GM23338 (cell line): ENCODE results near the gene FARS2. TPM values are rescaled to one million over a fixed set of nuclear protein-coding genes. Genes with fewer than 3 reads are reported as not detected.

ENCODE experiments used
- ATAC-seq: fragments of 200-7000 bp; cut with Tn5 transposase; 3 replicates; pipeline ENCODE4 v1.9.1; 2020
- DNase-seq: peaks from one replicate; pipeline ENCODE4 v3.0.0-alpha.2; 2015; ENCODE audit warnings: low spot score
- H2AFZ ChIP-seq: fragments of 200-600 bp; sonication (generic); 2 replicates; pipeline ENCODE4 v1.8.0; 2016; ENCODE audit warnings: antibody characterized with exemption, mild to moderate bottlenecking, moderate library complexity
- H3F3A ChIP-seq: fragments of 200-600 bp; sonication (generic); replicated peaks from 2 replicates; pipeline ENCODE4 v1.8.0; 2017; ENCODE audit warnings: antibody characterized with exemption, mixed run types, low read depth
- H3K27ac ChIP-seq: fragments of 200-600 bp; sonication (generic); 2 replicates; pipeline ENCODE4 v1.6.1; 2016; ENCODE audit warnings: low read depth
- H3K27me3 ChIP-seq: fragments of 200-600 bp; sonication (generic); 2 replicates; pipeline ENCODE4 v1.8.0; 2016; ENCODE audit warnings: mild to moderate bottlenecking, mixed run types, moderate library complexity; ENCODE audit not compliant: insufficient read depth
- H3K36me3 ChIP-seq: fragments of 200-600 bp; sonication (generic); 2 replicates; pipeline ENCODE4 v1.8.0; 2016; ENCODE audit warnings: mild to moderate bottlenecking; ENCODE audit not compliant: insufficient read depth
- H3K4me1 ChIP-seq: fragments of 200-600 bp; sonication (generic); 2 replicates; pipeline ENCODE4 v1.8.0; 2016; ENCODE audit warnings: mild to moderate bottlenecking, moderate library complexity; ENCODE audit not compliant: insufficient read depth
- H3K4me2 ChIP-seq: fragments of 200-600 bp; sonication (generic); 2 replicates; pipeline ENCODE4 v1.7.1; 2017; ENCODE audit warnings: mixed run types
- H3K4me3 ChIP-seq: fragments of 200-600 bp; sonication (generic); 2 replicates; pipeline ENCODE4 v1.6.1; 2016; ENCODE audit warnings: mixed run types
- H3K79me2 ChIP-seq: fragments of 200-600 bp; sonication (generic); replicated peaks from 2 replicates; pipeline ENCODE4 v1.8.0; 2017; ENCODE audit warnings: mild to moderate bottlenecking; ENCODE audit not compliant: insufficient read depth
- H3K9me2 ChIP-seq: fragments of 200-600 bp; sonication (generic); 2 replicates; pipeline ENCODE4 v1.8.0; 2017; ENCODE audit not compliant: insufficient read depth
- H4K20me1 ChIP-seq: fragments of 200-600 bp; sonication (generic); replicated peaks from 2 replicates; pipeline ENCODE4 v1.8.0; 2017; ENCODE audit warnings: mild to moderate bottlenecking; ENCODE audit not compliant: insufficient read depth
- H3K27ac Mint-ChIP-seq: 2 replicates; pipeline ENCODE4 v1.8.0; 2020; ENCODE audit warnings: inconsistent platforms, mild to moderate bottlenecking, moderate library complexity, mixed read lengths
- H3K27me3 Mint-ChIP-seq: 3 replicates; pipeline ENCODE4 v1.8.0; 2022; ENCODE audit warnings: low read depth, mild to moderate bottlenecking, moderate library complexity, mixed read lengths, inconsistent platforms; ENCODE audit not compliant: insufficient read depth, poor library complexity
- H3K36me3 Mint-ChIP-seq: 3 replicates; pipeline ENCODE4 v1.8.0; 2021; ENCODE audit warnings: low read depth, mild to moderate bottlenecking, inconsistent platforms, moderate library complexity, mixed read lengths
- H3K4me1 Mint-ChIP-seq: 3 replicates; pipeline ENCODE4 v1.8.0; 2020; ENCODE audit warnings: mild to moderate bottlenecking, inconsistent platforms, mixed read lengths
- H3K4me3 Mint-ChIP-seq: 3 replicates; pipeline ENCODE4 v1.8.0; 2021; ENCODE audit warnings: moderate library complexity, mild to moderate bottlenecking, inconsistent platforms, mixed read lengths
- H3K9me3 Mint-ChIP-seq: 3 replicates; pipeline ENCODE4 v1.8.0; 2020; ENCODE audit warnings: moderate library complexity, mild to moderate bottlenecking, inconsistent platforms, mixed read lengths
- EZH2phosphoT487 ChIP-seq: fragments of 200-600 bp; sonication (generic); IDR thresholded peaks from one replicate; pipeline ENCODE4 v1.8.1; 2018; ENCODE audit warnings: antibody characterized with exemption; ENCODE audit not compliant: unreplicated experiment
- JUNB ChIP-seq: IDR thresholded peaks from one replicate; pipeline ENCODE4 v1.6.1; 2016; ENCODE audit warnings: antibody characterized with exemption; ENCODE audit not compliant: unreplicated experiment
- POLR2AphosphoS5 ChIP-seq: IDR thresholded peaks from 2 replicates; pipeline ENCODE4 v1.6.1; 2016; ENCODE audit warnings: antibody characterized with exemption, low read depth
- ZNF331 ChIP-seq: fragments of 250-450 bp; sonication (Bioruptor Pico); IDR thresholded peaks from 2 replicates; pipeline ENCODE4 v1.5.0; 2020; ENCODE audit warnings: low read depth, mild to moderate bottlenecking, moderate library complexity
- polyA plus RNA-seq: library from polyadenylated mRNA; unstranded; fragments of >200 nt; fragmentation: Nextera tagmentation; extraction: Ambion mirVana; gene quantifications from 2 replicates; pipeline ENCODE4 v1.2.1, GENCODE V29; 2016
- total RNA-seq: library from RNA; depleted of rRNA; stranded (reverse); fragments of >200 nt; shearing (Covaris generic); gene quantifications from 2 replicates; pipeline ENCODE4 v1.2.3, GENCODE V29; 2014
- TF ChIP-seq, protein P1 (sequence below): IDR thresholded peaks from 2 replicates; pipeline ENCODE4 v1.6.1; 2016; ENCODE audit warnings: antibody characterized with exemption
- TF ChIP-seq, protein P2 (sequence below): fragments of 250-450 bp; sonication (Bioruptor Pico); IDR thresholded peaks from 2 replicates; pipeline ENCODE4 v1.5.0; 2020; ENCODE audit warnings: mild to moderate bottlenecking, moderate library complexity
- TF ChIP-seq, protein P3 (sequence below): IDR thresholded peaks from one replicate; pipeline ENCODE4 v1.6.1; 2018; ENCODE audit warnings: antibody characterized with exemption; ENCODE audit not compliant: unreplicated experiment

Gene FARS2
- total and polyA plus RNA-seq, 2 experiments from 2014 or later: 7.6 to 19.0 TPM

DNA sequence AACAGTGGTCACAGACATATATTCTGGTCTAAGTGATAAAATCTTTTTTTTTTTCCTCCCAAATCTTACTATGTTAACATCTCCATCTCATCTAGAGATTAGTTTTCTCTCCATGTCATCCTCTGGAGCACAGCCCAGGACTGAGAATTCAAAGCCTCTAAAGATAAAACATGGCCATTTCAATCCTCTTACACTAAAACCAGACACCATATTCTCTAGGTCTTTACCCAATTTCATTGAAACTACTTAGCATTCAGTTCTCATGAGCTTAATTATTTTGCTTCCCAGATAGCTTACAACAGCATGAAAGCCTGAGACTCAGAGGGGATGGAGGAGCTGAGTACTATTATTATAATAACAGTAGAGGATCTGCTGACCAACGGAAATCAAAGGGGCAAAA, 92.7 kb downstream of the FARS2 start:
- Mint-ChIP-seq H3K27me3 (peaks cover 6% of the 10 kb centered on the region), H3K36me3 (no peaks in the 10 kb centered on the region; the same call in 2 of the 3 replicates), H3K27ac (no peak overlapping the region), H3K4me1 (peaks cover 11% of the 10 kb centered on the region), H3K4me3 (no peak overlapping the region), H3K9me3 (no peaks in the 10 kb centered on the region; the same call in 2 of the 3 replicates)
- ATAC-seq (no peak), DNase-seq (no peak)
- no peak overlapping the region for H3K4me2 ChIP-seq
- H2AFZ ChIP-seq: no peak overlapping the region
- H3K4me1 ChIP-seq: peaks cover 9% of the 10 kb centered on the region
- no peaks in the 10 kb centered on the region for H3K9me2 ChIP-seq
- 0 out of 2 replicates have a peak, but pooled peaks cover 4% of the 10 kb centered on the region for H4K20me1 ChIP-seq
- no peaks in the 10 kb centered on the region for H3K79me2 ChIP-seq
- no peaks in the 10 kb centered on the region for H3F3A ChIP-seq
- H3K4me3 ChIP-seq: no peak overlapping the region
- no peak for TF ChIP-seq EZH2phosphoT487
- TF ChIP-seq, protein P1, sequence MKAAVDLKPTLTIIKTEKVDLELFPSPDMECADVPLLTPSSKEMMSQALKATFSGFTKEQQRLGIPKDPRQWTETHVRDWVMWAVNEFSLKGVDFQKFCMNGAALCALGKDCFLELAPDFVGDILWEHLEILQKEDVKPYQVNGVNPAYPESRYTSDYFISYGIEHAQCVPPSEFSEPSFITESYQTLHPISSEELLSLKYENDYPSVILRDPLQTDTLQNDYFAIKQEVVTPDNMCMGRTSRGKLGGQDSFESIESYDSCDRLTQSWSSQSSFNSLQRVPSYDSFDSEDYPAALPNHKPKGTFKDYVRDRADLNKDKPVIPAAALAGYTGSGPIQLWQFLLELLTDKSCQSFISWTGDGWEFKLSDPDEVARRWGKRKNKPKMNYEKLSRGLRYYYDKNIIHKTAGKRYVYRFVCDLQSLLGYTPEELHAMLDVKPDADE: no peak
- TF ChIP-seq, protein P2, sequence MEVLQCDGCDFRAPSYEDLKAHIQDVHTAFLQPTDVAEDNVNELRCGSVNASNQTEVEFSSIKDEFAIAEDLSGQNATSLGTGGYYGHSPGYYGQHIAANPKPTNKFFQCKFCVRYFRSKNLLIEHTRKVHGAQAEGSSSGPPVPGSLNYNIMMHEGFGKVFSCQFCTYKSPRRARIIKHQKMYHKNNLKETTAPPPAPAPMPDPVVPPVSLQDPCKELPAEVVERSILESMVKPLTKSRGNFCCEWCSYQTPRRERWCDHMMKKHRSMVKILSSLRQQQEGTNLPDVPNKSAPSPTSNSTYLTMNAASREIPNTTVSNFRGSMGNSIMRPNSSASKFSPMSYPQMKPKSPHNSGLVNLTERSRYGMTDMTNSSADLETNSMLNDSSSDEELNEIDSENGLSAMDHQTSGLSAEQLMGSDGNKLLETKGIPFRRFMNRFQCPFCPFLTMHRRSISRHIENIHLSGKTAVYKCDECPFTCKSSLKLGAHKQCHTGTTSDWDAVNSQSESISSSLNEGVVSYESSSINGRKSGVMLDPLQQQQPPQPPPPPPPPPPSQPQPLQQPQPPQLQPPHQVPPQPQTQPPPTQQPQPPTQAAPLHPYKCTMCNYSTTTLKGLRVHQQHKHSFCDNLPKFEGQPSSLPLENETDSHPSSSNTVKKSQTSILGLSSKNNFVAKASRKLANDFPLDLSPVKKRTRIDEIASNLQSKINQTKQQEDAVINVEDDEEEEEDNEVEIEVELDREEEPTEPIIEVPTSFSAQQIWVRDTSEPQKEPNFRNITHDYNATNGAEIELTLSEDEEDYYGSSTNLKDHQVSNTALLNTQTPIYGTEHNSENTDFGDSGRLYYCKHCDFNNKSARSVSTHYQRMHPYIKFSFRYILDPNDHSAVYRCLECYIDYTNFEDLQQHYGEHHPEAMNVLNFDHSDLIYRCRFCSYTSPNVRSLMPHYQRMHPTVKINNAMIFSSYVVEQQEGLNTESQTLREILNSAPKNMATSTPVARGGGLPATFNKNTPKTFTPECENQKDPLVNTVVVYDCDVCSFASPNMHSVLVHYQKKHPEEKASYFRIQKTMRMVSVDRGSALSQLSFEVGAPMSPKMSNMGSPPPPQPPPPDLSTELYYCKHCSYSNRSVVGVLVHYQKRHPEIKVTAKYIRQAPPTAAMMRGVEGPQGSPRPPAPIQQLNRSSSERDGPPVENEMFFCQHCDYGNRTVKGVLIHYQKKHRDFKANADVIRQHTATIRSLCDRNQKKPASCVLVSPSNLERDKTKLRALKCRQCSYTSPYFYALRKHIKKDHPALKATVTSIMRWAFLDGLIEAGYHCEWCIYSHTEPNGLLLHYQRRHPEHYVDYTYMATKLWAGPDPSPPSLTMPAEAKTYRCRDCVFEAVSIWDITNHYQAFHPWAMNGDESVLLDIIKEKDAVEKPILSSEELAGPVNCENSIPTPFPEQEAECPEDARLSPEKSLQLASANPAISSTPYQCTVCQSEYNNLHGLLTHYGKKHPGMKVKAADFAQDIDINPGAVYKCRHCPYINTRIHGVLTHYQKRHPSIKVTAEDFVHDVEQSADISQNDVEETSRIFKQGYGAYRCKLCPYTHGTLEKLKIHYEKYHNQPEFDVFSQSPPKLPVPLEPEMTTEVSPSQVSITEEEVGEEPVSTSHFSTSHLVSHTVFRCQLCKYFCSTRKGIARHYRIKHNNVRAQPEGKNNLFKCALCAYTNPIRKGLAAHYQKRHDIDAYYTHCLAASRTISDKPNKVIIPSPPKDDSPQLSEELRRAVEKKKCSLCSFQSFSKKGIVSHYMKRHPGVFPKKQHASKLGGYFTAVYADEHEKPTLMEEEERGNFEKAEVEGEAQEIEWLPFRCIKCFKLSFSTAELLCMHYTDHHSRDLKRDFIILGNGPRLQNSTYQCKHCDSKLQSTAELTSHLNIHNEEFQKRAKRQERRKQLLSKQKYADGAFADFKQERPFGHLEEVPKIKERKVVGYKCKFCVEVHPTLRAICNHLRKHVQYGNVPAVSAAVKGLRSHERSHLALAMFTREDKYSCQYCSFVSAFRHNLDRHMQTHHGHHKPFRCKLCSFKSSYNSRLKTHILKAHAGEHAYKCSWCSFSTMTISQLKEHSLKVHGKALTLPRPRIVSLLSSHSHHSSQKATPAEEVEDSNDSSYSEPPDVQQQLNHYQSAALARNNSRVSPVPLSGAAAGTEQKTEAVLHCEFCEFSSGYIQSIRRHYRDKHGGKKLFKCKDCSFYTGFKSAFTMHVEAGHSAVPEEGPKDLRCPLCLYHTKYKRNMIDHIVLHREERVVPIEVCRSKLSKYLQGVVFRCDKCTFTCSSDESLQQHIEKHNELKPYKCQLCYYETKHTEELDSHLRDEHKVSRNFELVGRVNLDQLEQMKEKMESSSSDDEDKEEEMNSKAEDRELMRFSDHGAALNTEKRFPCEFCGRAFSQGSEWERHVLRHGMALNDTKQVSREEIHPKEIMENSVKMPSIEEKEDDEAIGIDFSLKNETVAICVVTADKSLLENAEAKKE (CRISPR knock-in tag): no peak
- no peak overlapping the region for H3K27ac ChIP-seq
- H3K36me3 ChIP-seq: no peaks in the 10 kb centered on the region
- no peaks in the 10 kb centered on the region for H3K27me3 ChIP-seq

DNA sequence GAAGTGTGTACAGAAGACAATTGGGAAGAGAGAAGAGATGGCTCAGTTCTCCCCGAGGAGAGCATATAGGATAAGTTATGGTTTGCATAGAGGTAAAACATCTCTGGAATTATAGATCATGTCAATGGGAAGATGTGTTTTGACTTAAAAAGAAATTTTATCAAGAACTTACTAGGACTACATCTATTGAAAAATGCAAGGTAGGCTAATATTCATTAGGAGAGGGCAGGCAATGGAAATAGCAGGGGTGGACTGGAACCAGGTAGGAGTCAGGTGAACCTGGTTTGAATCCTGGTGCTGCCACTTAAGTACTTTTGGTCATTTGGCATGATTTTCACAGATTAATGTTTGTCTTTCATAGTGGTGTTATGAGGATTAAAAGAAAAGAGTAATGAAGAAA, 96.2 kb downstream of the FARS2 start:
- ATAC-seq (no peak), DNase-seq (no peak)
- Histone ChIP-seq H3K4me2 (no peak overlapping the region), H3K27me3 (no peaks in the 10 kb centered on the region), H3K36me3 (no peaks in the 10 kb centered on the region), H4K20me1 (0 out of 2 replicates have a peak, but pooled peaks cover 4% of the 10 kb centered on the region), H3K4me1 (no peaks in the 10 kb centered on the region; the same call in 1 of the 2 replicates), H3K9me2 (no peaks in the 10 kb centered on the region), H3K27ac (no peak overlapping the region), H3F3A (no peaks in the 10 kb centered on the region), H3K4me3 (no peak overlapping the region), H2AFZ (no peak overlapping the region), H3K79me2 (no peaks in the 10 kb centered on the region)
- Mint-ChIP-seq H3K27me3 (peaks cover 3% of the 10 kb centered on the region), H3K36me3 (no peaks in the 10 kb centered on the region), H3K9me3 (no peaks in the 10 kb centered on the region), H3K27ac (no peak overlapping the region), H3K4me1 (peaks cover 5% of the 10 kb centered on the region), H3K4me3 (no peak overlapping the region)
- TF ChIP-seq JUNB: no peak
- TF ChIP-seq POLR2AphosphoS5: no peak
- TF ChIP-seq, protein P3, sequence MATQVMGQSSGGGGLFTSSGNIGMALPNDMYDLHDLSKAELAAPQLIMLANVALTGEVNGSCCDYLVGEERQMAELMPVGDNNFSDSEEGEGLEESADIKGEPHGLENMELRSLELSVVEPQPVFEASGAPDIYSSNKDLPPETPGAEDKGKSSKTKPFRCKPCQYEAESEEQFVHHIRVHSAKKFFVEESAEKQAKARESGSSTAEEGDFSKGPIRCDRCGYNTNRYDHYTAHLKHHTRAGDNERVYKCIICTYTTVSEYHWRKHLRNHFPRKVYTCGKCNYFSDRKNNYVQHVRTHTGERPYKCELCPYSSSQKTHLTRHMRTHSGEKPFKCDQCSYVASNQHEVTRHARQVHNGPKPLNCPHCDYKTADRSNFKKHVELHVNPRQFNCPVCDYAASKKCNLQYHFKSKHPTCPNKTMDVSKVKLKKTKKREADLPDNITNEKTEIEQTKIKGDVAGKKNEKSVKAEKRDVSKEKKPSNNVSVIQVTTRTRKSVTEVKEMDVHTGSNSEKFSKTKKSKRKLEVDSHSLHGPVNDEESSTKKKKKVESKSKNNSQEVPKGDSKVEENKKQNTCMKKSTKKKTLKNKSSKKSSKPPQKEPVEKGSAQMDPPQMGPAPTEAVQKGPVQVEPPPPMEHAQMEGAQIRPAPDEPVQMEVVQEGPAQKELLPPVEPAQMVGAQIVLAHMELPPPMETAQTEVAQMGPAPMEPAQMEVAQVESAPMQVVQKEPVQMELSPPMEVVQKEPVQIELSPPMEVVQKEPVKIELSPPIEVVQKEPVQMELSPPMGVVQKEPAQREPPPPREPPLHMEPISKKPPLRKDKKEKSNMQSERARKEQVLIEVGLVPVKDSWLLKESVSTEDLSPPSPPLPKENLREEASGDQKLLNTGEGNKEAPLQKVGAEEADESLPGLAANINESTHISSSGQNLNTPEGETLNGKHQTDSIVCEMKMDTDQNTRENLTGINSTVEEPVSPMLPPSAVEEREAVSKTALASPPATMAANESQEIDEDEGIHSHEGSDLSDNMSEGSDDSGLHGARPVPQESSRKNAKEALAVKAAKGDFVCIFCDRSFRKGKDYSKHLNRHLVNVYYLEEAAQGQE: no peak
- no peak for TF ChIP-seq EZH2phosphoT487
- no peak for TF ChIP-seq ZNF331 (CRISPR knock-in tag)
